Kidney epithelial cell (primary cell): ENCODE data around the gene OLFML1. TPM values are rescaled to one million over a fixed set of nuclear protein-coding genes. Genes with fewer than 3 reads are reported as not detected.

Experiments
- DNase-seq: peaks from one replicate; pipeline ENCODE4 v3.0.0-alpha.2; 2010; ENCODE audit warnings: low read depth
- H3K27me3 ChIP-seq: 2 replicates; pipeline ENCODE4 v1.6.0; 2011; ENCODE audit warnings: low read length; ENCODE audit not compliant: control insufficient read depth, insufficient read depth
- H3K36me3 ChIP-seq: 2 replicates; pipeline ENCODE4 v1.5.1; 2011; ENCODE audit warnings: low read length; ENCODE audit not compliant: control insufficient read depth, insufficient read depth
- H3K4me3 ChIP-seq: 2 replicates; pipeline ENCODE4 v1.5.1; 2011; ENCODE audit warnings: low read depth, mild to moderate bottlenecking, control low read depth, low read length
- total RNA-seq: library from RNA; depleted of rRNA; stranded (reverse); fragments of >200 nt; gene quantifications from 2 replicates; pipeline ENCODE4 v1.2.3, GENCODE V29; 2015
- TF ChIP-seq, protein P1 (sequence below): IDR thresholded peaks from 2 replicates; pipeline ENCODE4 v1.5.1; 2011; ENCODE audit warnings: mild to moderate bottlenecking, moderate library complexity, low read length, control low read depth, inconsistent platforms; ENCODE audit not compliant: insufficient read depth, poor library complexity, severe bottlenecking

Gene OLFML1
- total RNA-seq, 1 donor from 2014 or later: not detected

DNA sequence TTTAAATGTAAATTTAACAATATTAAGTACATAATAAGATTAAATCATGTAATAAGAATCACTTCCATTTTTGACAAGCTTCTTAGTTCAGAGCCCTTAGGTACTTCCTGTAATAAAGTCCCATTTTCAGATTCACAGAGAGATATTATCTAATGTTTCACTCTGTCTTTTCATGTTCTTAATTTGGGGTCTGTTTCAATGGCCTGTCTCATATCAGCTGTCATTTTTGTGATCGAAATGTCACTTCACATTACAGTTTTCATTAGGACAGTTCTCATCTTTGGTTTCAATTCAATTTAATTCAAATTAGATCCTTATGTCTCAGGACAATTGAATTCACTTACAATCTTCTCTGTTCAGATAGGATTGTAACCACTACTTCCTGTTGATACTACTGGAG is 22.6 kb upstream of the OLFML1 start:
- TF ChIP-seq, protein P1, sequence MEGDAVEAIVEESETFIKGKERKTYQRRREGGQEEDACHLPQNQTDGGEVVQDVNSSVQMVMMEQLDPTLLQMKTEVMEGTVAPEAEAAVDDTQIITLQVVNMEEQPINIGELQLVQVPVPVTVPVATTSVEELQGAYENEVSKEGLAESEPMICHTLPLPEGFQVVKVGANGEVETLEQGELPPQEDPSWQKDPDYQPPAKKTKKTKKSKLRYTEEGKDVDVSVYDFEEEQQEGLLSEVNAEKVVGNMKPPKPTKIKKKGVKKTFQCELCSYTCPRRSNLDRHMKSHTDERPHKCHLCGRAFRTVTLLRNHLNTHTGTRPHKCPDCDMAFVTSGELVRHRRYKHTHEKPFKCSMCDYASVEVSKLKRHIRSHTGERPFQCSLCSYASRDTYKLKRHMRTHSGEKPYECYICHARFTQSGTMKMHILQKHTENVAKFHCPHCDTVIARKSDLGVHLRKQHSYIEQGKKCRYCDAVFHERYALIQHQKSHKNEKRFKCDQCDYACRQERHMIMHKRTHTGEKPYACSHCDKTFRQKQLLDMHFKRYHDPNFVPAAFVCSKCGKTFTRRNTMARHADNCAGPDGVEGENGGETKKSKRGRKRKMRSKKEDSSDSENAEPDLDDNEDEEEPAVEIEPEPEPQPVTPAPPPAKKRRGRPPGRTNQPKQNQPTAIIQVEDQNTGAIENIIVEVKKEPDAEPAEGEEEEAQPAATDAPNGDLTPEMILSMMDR: no peak
- Histone ChIP-seq H3K4me3 (no peak overlapping the region), H3K36me3 (no peaks in the 10 kb centered on the region), H3K27me3 (no peaks in the 10 kb centered on the region)
- no peak for DNase-seq

DNA sequence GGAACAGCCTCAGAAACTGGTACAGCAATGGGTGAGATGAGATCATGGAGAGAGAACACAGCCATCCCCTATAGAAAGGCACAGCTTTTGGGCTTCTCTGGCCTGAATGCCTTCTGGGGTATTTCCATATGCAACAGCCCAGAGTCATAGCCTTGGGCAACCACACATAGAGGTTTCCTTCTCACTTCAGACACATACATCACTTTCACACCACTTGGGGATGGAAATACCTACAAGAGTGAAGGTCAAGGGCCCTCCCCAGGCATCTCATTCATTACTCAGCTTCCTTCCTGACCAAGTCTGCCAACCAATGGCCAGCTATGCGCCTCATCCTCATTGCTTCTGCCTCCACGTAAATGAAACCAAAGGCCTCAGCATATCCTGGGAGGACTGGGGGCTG is 17.7 kb upstream of the OLFML1 start:
- no peak for DNase-seq
- TF ChIP-seq, protein P1: no peak
- H3K27me3 ChIP-seq: no peaks in the 10 kb centered on the region
- no peaks in the 10 kb centered on the region for H3K36me3 ChIP-seq
- no peak overlapping the region for H3K4me3 ChIP-seq

DNA sequence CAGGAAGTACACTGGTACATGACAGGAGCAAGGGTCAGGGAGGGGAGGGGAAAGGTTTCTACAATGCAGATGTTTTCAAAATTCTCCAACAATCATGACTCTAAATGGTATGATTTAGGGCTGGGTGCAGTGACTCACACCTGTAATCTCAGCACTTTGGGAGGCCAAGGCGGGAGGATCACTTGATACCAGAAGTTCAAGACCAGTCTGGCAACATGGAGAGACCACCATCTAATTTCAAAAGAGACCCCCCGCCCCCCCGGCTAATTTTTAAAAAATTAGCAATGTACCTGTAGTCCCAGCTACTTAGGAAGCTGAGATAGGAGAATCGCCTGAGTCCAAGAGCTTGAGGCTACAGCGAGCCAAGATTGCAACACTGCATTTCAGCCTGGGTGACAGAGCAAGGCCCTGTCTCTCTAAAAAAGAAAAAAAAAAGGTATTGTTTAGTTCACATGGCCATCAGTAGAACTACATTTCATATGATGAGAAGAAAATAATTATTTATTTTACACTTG is 15.9 kb upstream of the OLFML1 start:
- no peak overlapping the region for H3K4me3 ChIP-seq
- no peaks in the 10 kb centered on the region for H3K27me3 ChIP-seq
- H3K36me3 ChIP-seq: no peaks in the 10 kb centered on the region
- TF ChIP-seq, protein P1: no peak
- no peak for DNase-seq

DNA sequence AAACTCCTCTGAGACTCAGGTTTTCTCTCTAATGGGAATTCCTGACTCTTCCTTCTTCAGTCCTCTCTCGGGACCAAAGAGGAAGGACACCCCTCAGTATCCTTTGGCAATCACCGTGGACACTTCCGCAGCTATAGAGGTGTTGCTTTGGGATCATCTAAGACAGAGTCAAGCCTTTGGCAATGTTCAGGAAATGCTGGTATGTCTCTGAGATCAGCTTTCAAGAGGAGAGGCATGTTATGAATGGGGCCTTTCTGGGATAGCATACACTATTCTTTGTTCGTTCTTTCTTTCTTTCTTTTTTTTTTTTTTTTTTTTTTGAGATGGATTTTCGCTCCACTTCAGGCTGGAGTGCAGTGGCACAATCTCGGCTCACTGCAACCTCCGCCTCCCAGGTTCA is 14.2 kb upstream of the OLFML1 start:
- no peaks in the 10 kb centered on the region for H3K27me3 ChIP-seq
- no peak for DNase-seq
- no peaks in the 10 kb centered on the region for H3K36me3 ChIP-seq
- TF ChIP-seq, protein P1: no peak
- no peak overlapping the region for H3K4me3 ChIP-seq

DNA sequence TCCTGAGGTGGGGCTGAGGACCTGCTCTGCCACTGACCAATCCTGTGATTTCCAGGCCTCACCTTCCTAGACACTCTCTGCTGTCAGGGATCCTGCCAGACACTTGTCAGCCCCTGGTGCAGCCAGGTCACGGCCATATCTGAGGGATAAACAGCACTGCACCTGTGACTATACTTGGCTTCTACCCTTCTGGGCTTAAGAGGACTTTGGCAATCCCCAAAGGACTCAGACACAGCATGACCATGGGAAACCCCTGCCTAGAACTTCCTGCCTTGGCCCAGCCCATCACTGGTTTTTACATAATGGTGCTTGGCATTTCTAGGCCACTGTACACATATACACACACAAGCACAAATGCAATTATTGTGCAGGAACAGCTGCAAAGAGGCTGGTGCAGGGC is 11.6 kb upstream of the OLFML1 start:
- no peak for DNase-seq
- no peaks in the 10 kb centered on the region for H3K27me3 ChIP-seq
- no peak overlapping the region for H3K4me3 ChIP-seq
- no peaks in the 10 kb centered on the region for H3K36me3 ChIP-seq
- TF ChIP-seq, protein P1: no peak

DNA sequence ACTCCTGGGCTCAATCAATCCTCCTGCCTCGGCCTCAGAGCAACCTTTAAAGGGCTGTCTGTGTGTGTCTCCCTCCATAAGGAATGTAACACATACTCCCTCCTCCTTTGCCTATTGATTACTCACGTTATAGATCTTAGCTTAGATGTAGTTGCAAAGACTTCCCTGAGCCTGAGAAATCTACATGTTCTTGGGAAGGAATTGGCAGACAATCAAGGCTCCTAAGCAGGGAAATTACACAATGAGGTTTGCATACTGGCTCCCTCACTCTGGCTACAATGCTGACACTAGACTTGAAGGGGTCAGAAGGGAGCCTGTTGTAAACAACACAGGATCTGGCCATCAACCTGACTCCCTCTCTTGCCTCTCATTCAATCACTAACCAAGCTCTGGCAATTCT is 5.2 kb upstream of the OLFML1 start:
- Histone ChIP-seq H3K4me3 (no peak overlapping the region), H3K36me3 (no peaks in the 10 kb centered on the region), H3K27me3 (no peaks in the 10 kb centered on the region)
- TF ChIP-seq, protein P1: no peak
- no peak for DNase-seq
